CD14-positive monocyte (primary cell): ENCODE data around the gene ABCG1. TPM values are rescaled to one million over a fixed set of nuclear protein-coding genes. Genes with fewer than 3 reads are reported as not detected.

Source experiments
- DNase-seq, 3 donors: peaks; one replicate each; pipeline ENCODE4 v3.0.0-alpha.2; 2011 to 2022
- H2AFZ ChIP-seq: 2 replicates; pipeline ENCODE4 v1.6.0; 2012; ENCODE audit warnings: mild to moderate bottlenecking, low read depth, low read length, inconsistent platforms; ENCODE audit not compliant: insufficient read depth, poor library complexity, severe bottlenecking
- H3K27ac ChIP-seq, 2 donors: 1 replicate in 1 of 2; 2 replicates in 1 of 2; pipeline ENCODE4 v1.5.1; 2012 to 2013; ENCODE audit warnings: low read length in 2 of 2, control low read depth in 1 of 2, inconsistent platforms in 1 of 2, low read depth in 1 of 2, mild to moderate bottlenecking in 1 of 2
- H3K27me3 ChIP-seq, 2 donors: one replicate each; pipeline versions ENCODE4 v1.6.0 to v1.6.1; 2011 to 2013; ENCODE audit warnings: low read length in 2 of 2; ENCODE audit not compliant: control insufficient read depth in 2 of 2, insufficient read depth in 2 of 2
- H3K36me3 ChIP-seq, 2 donors: replicated peaks in 1 of 2; 1 replicate in 1 of 2; 2 replicates in 1 of 2; pipeline versions ENCODE4 v1.5.1 to v1.6.1; 2012 to 2013; ENCODE audit warnings: low read length in 2 of 2, control low read depth in 1 of 2, inconsistent platforms in 1 of 2, mild to moderate bottlenecking in 1 of 2; ENCODE audit not compliant: insufficient read depth in 2 of 2, control insufficient read depth in 1 of 2
- H3K4me1 ChIP-seq, 2 donors: 1 replicate in 1 of 2; 2 replicates in 1 of 2; pipeline versions ENCODE4 v1.5.1 to v1.6.1; 2012 to 2013; ENCODE audit warnings: low read length in 2 of 2, control low read depth in 1 of 2, inconsistent platforms in 1 of 2, mild to moderate bottlenecking in 1 of 2, moderate library complexity in 1 of 2; ENCODE audit not compliant: insufficient read depth in 2 of 2, control insufficient read depth in 1 of 2
- H3K4me2 ChIP-seq: replicated peaks from 2 replicates; pipeline ENCODE3; 2012; ENCODE audit warnings: low read length, moderate library complexity, mild to moderate bottlenecking; ENCODE audit not compliant: poor library complexity, severe bottlenecking; ENCODE audit errors: extremely low read depth
- H3K4me3 ChIP-seq, 3 experiments: fragments of 200-600 bp in 1 of 3; sonication (generic) in 1 of 3; replicated peaks in 1 of 3; 1 replicate in 2 of 3; 2 replicates in 1 of 3; pipeline ENCODE4 v1.5.1; 2011 to 2013; ENCODE audit warnings: low read length in 3 of 3, mild to moderate bottlenecking in 3 of 3, control low read depth in 2 of 3, low read depth in 2 of 3, inconsistent platforms in 1 of 3, moderate library complexity in 1 of 3
- H3K79me2 ChIP-seq: 2 replicates; pipeline ENCODE4 v1.6.0; 2012; ENCODE audit warnings: mild to moderate bottlenecking, control low read depth, inconsistent platforms, low read length, moderate library complexity; ENCODE audit not compliant: insufficient read depth
- H3K9ac ChIP-seq: 2 replicates; pipeline ENCODE4 v1.6.0; 2017; ENCODE audit warnings: low read length, mild to moderate bottlenecking; ENCODE audit not compliant: insufficient read depth, poor library complexity, severe bottlenecking
- H3K9me3 ChIP-seq, 2 donors: replicated peaks in 1 of 2; 1 replicate in 1 of 2; 2 replicates in 1 of 2; pipeline versions ENCODE4 v1.5.1 to v1.6.1; 2012 to 2013; ENCODE audit warnings: low read length in 2 of 2, control low read depth in 1 of 2; ENCODE audit not compliant: control insufficient read depth in 1 of 2, insufficient read depth in 1 of 2
- H4K20me1 ChIP-seq: 2 replicates; pipeline ENCODE4 v1.6.0; 2012; ENCODE audit warnings: mild to moderate bottlenecking, low read length, control low read depth, moderate library complexity; ENCODE audit not compliant: insufficient read depth
- H3K27ac Mint-ChIP-seq, 7 donors: one replicate each; pipeline ENCODE4 v1.8.0; 2020; ENCODE audit warnings: mild to moderate bottlenecking in 7 of 7, mixed read lengths in 7 of 7, moderate library complexity in 6 of 7, inconsistent platforms in 2 of 7
- H3K27me3 Mint-ChIP-seq, 3 donors: one replicate each; pipeline ENCODE4 v1.8.0; 2021 to 2022; ENCODE audit warnings: low read depth in 3 of 3, mild to moderate bottlenecking in 3 of 3, mixed read lengths in 3 of 3, moderate library complexity in 3 of 3, inconsistent platforms in 1 of 3
- H3K36me3 Mint-ChIP-seq, 2 donors: one replicate each; pipeline ENCODE4 v1.8.0; 2020; ENCODE audit warnings: mixed read lengths in 2 of 2, inconsistent platforms in 1 of 2, mild to moderate bottlenecking in 1 of 2
- H3K4me1 Mint-ChIP-seq: one replicate; pipeline ENCODE4 v1.8.0; 2020; ENCODE audit warnings: mild to moderate bottlenecking, mixed read lengths
- H3K4me3 Mint-ChIP-seq, 2 donors: one replicate each; pipeline ENCODE4 v1.8.0; 2020; ENCODE audit warnings: mild to moderate bottlenecking in 2 of 2, mixed read lengths in 2 of 2, moderate library complexity in 1 of 2
- H3K9me3 Mint-ChIP-seq, 7 donors: one replicate each; pipeline ENCODE4 v1.8.0; 2020 to 2022; ENCODE audit warnings: mixed read lengths in 7 of 7, mild to moderate bottlenecking in 6 of 7, moderate library complexity in 6 of 7, inconsistent platforms in 2 of 7
- CTCF ChIP-seq: fragments of 200-600 bp; IDR thresholded peaks from one replicate; pipeline ENCODE4 v1.8.0; 2022; ENCODE audit warnings: antibody characterized with exemption, mild to moderate bottlenecking
- WGBS: methylation state at CpG from one replicate; pipeline ENCODE4 v1.1.5; 2013; ENCODE audit warnings: missing lambda C conversion rate; ENCODE audit not compliant: insufficient coverage; 5-methylcytosine and 5-hydroxymethylcytosine counted together
- intact Hi-C, 2 donors: fragments of 100-400 bp; cut with micrococcal nuclease; formaldehyde crosslinking; loops; one replicate each; pipeline versions ENCODE4 v1.15.0 to v1.15.1; 2023
- polyA plus RNA-seq, 3 donors: library from polyadenylated mRNA; depleted of rRNA in 1 of 3; unstranded in 2 of 3; stranded (reverse) in 1 of 3; fragments of 300-500 nt in 2 of 3; fragments of >200 nt in 1 of 3; fragmentation: Illumina TruSeq in 2 of 3; gene quantifications; 1 replicate in 2 of 3; 2 replicates in 1 of 3; pipeline ENCODE4 v1.2.3, GENCODE V29; 2012 to 2021

Gene ABCG1
- polyA plus RNA-seq, 3 donors = 3.0 to 5.2 (median 3.5) TPM

GRCh38 chr21:42282715-42283114 is 63.8 kb downstream of the ABCG1 start:
- no peak overlapping the region for H3K4me2 ChIP-seq
- no peaks in the 10 kb centered on the region for H4K20me1 ChIP-seq
- no peaks in the 10 kb centered on the region for H3K4me1 ChIP-seq
- Mint-ChIP-seq H3K27me3 (peaks cover 0 to 6% (median 5%) of the 10 kb centered on the region in 3 donors), H3K36me3 (peaks cover 6 to 30% of the 10 kb centered on the region in 2 donors), H3K27ac (no peak overlapping the region), H3K4me1 (peaks cover 11% of the 10 kb centered on the region), H3K9me3 (no peaks in the 10 kb centered on the region), H3K4me3 (no peak overlapping the region)
- 96% methylated on average over 12 of the region's 12 CpGs for WGBS
- H3K36me3 ChIP-seq = no peaks in the 10 kb centered on the region
- intact Hi-C loops = no loop called here
- H3K9ac ChIP-seq = no peak overlapping the region
- H2AFZ ChIP-seq = no peak overlapping the region
- no peak overlapping the region for H3K4me3 ChIP-seq
- no peaks in the 10 kb centered on the region for H3K9me3 ChIP-seq
- H3K27ac ChIP-seq = no peak overlapping the region
- H3K79me2 ChIP-seq = no peaks in the 10 kb centered on the region
- no peak for DNase-seq
- TF ChIP-seq CTCF = no peak
- H3K27me3 ChIP-seq = no peaks in the 10 kb centered on the region

GRCh38 chr21:42285569-42286245 is 66.8 kb downstream of the ABCG1 start:
- Mint-ChIP-seq H3K4me1 (peaks cover 37% of the 10 kb centered on the region), H3K27me3 (peaks cover 0 to 6% (median 5%) of the 10 kb centered on the region in 3 donors), H3K36me3 (peaks cover 20 to 38% of the 10 kb centered on the region in 2 donors), H3K9me3 (peaks cover 0 to 7% (median 2%) of the 10 kb centered on the region in 7 donors), H3K27ac (no peak overlapping the region), H3K4me3 (no peak overlapping the region)
- no peak for TF ChIP-seq CTCF
- no peaks in the 10 kb centered on the region for H3K79me2 ChIP-seq
- H3K9me3 ChIP-seq = no peaks in the 10 kb centered on the region
- no peak for DNase-seq
- H3K4me1 ChIP-seq = peaks cover 15 to 23% of the 10 kb centered on the region in 2 donors
- H3K9ac ChIP-seq = no peak overlapping the region
- no peaks in the 10 kb centered on the region for H3K36me3 ChIP-seq
- 59% methylated on average over 5 of the region's 13 CpGs for WGBS
- H3K4me3 ChIP-seq = no peak overlapping the region
- no peak overlapping the region for H3K4me2 ChIP-seq
- H4K20me1 ChIP-seq = no peaks in the 10 kb centered on the region
- H3K27ac ChIP-seq = no peak overlapping the region
- H3K27me3 ChIP-seq = no peaks in the 10 kb centered on the region
- no peak overlapping the region for H2AFZ ChIP-seq
- intact Hi-C loops = no loop called here
